Neural progenitor cell (in vitro differentiated cells): ENCODE results near the gene UGT1A3. TPM values are rescaled to one million over a fixed set of nuclear protein-coding genes. Genes with fewer than 3 reads are reported as not detected.
A peak's percentile ranks its signal among the peaks of the same experiment; 100 is the strongest.
"Not testable (repeated sequence)": the region's sequence is repeated elsewhere in the genome, so short reads cannot be mapped to it uniquely, and the experiment has no call there.

ENCODE experiments used
- DNase-seq: peaks from one replicate; pipeline ENCODE4 v3.0.0-alpha.2; 2016; ENCODE audit warnings: low spot score
- H2AFZ ChIP-seq: fragments of 200-600 bp; sonication (generic); replicated peaks from 2 replicates; pipeline ENCODE4 v1.6.1; 2016; ENCODE audit warnings: antibody characterized with exemption
- H3F3A ChIP-seq: fragments of 200-600 bp; sonication (generic); 2 replicates; pipeline ENCODE4 v1.6.1; 2016; ENCODE audit warnings: antibody characterized with exemption, low read depth
- H3K27ac ChIP-seq: fragments of 200-600 bp; sonication (generic); 2 replicates; pipeline ENCODE4 v1.5.1; 2016; ENCODE audit warnings: mild to moderate bottlenecking
- H3K27me3 ChIP-seq: fragments of 200-600 bp; sonication (generic); 2 replicates; pipeline ENCODE4 v1.6.1; 2016; ENCODE audit warnings: mild to moderate bottlenecking, moderate library complexity
- H3K36me3 ChIP-seq: fragments of 200-600 bp; sonication (generic); 2 replicates; pipeline ENCODE4 v1.5.1; 2016
- H3K4me1 ChIP-seq: fragments of 200-600 bp; sonication (generic); 2 replicates; pipeline ENCODE4 v1.6.1; 2016; ENCODE audit warnings: mixed run types
- H3K4me2 ChIP-seq: fragments of 200-600 bp; sonication (generic); 2 replicates; pipeline ENCODE4 v1.6.1; 2016
- H3K4me3 ChIP-seq: fragments of 200-600 bp; sonication (generic); 2 replicates; pipeline ENCODE4 v1.5.1; 2016
- H3K79me2 ChIP-seq: fragments of 200-600 bp; sonication (generic); 2 replicates; pipeline ENCODE4 v1.6.1; 2016; ENCODE audit warnings: low read depth
- H3K9ac ChIP-seq: fragments of 200-600 bp; sonication (generic); 2 replicates; pipeline ENCODE4 v1.6.1; 2016
- H3K9me3 ChIP-seq: fragments of 200-600 bp; sonication (generic); 2 replicates; pipeline ENCODE4 v1.5.1; 2016; ENCODE audit warnings: low read depth
- H4K20me1 ChIP-seq: fragments of 200-600 bp; sonication (generic); 2 replicates; pipeline ENCODE4 v1.6.1; 2016; ENCODE audit warnings: low read depth
- H3K27ac Mint-ChIP-seq: 3 replicates; pipeline ENCODE4 v1.8.0; 2021; ENCODE audit warnings: mixed read lengths
- H3K27me3 Mint-ChIP-seq: 2 replicates; pipeline ENCODE4 v1.8.0; 2022; ENCODE audit warnings: low read depth, mild to moderate bottlenecking, inconsistent platforms, moderate library complexity, mixed read lengths; ENCODE audit not compliant: insufficient read depth
- H3K36me3 Mint-ChIP-seq: 3 replicates; pipeline ENCODE4 v1.8.0; 2021; ENCODE audit warnings: mixed read lengths
- H3K4me1 Mint-ChIP-seq: 3 replicates; pipeline ENCODE4 v1.8.0; 2021; ENCODE audit warnings: mixed read lengths
- H3K4me3 Mint-ChIP-seq: 3 replicates; pipeline ENCODE4 v1.8.0; 2021; ENCODE audit warnings: mild to moderate bottlenecking, moderate library complexity, mixed read lengths
- H3K9me3 Mint-ChIP-seq: 3 replicates; pipeline ENCODE4 v1.8.0; 2020; ENCODE audit warnings: mixed read lengths
- CTCF ChIP-seq: fragments of 200-600 bp; sonication (generic); IDR thresholded peaks from 2 replicates; pipeline ENCODE4 v1.5.1; 2017; ENCODE audit warnings: antibody characterized with exemption, mild to moderate bottlenecking
- EZH2 ChIP-seq: fragments of 200-600 bp; sonication (generic); IDR thresholded peaks from 2 replicates; pipeline ENCODE4 v1.6.1; 2017; ENCODE audit warnings: antibody characterized with exemption, mild to moderate bottlenecking, moderate library complexity
- EZH2phosphoT487 ChIP-seq: fragments of 200-600 bp; sonication (generic); IDR thresholded peaks from 2 replicates; pipeline ENCODE4 v1.6.1; 2017; ENCODE audit warnings: antibody characterized with exemption
- total RNA-seq: library from RNA; depleted of rRNA; stranded (reverse); fragments of >200 nt; gene quantifications from 2 replicates; pipeline ENCODE4 v1.2.3, GENCODE V29; 2015; ENCODE audit warnings: low replicate concordance

UGT1A3 gene
- total RNA-seq, 1 donor from 2014 or later: not detected

- Histone ChIP-seq H3K36me3 (no peaks in the 10 kb centered on the region), H3K79me2 (no peaks in the 10 kb centered on the region), H3K4me1 (peaks cover 18% of the 10 kb centered on the region), H3F3A (peaks cover 15% of the 10 kb centered on the region), H3K27ac (no peak overlapping the region), H3K4me3 (no peak overlapping the region), H3K9me3 (no peaks in the 10 kb centered on the region), H3K27me3 (no peaks in the 10 kb centered on the region), H2AFZ (no peak overlapping the region), H3K4me2 (no peak overlapping the region), H3K9ac (no peak overlapping the region), H4K20me1 (no peaks in the 10 kb centered on the region)
- DNase-seq: no peak
- no peaks in the 10 kb centered on the region for H3K36me3 Mint-ChIP-seq
- TF ChIP-seq CTCF (no peak), EZH2 (no peak), EZH2phosphoT487 (no peak)
- H3K27me3 Mint-ChIP-seq: peaks cover 3% of the 10 kb centered on the region
- H3K4me1 Mint-ChIP-seq: peaks cover 17% of the 10 kb centered on the region
- peaks cover 6% of the 10 kb centered on the region for H3K9me3 Mint-ChIP-seq
- H3K27ac Mint-ChIP-seq: no peak overlapping the region
- no peak overlapping the region for H3K4me3 Mint-ChIP-seq
Observed at GRCh38 chr2:233698740-233699139, 30.1 kb upstream of the UGT1A3 start.

- Histone ChIP-seq H3K27me3 (no peaks in the 10 kb centered on the region), H3K79me2 (no peaks in the 10 kb centered on the region), H3K9me3 (no peaks in the 10 kb centered on the region), H3K27ac (no peak overlapping the region), H4K20me1 (no peaks in the 10 kb centered on the region), H3K36me3 (no peaks in the 10 kb centered on the region), H3K9ac (no peak overlapping the region), H3K4me3 (no peak overlapping the region), H2AFZ (no peak overlapping the region), H3K4me2 (peak overlapping the region; percentile 58), H3K4me1 (peaks cover 18% of the 10 kb centered on the region), H3F3A (peaks cover 15% of the 10 kb centered on the region)
- Mint-ChIP-seq H3K9me3 (peaks cover 8% of the 10 kb centered on the region), H3K4me1 (peaks cover 17% of the 10 kb centered on the region), H3K4me3 (no peak overlapping the region), H3K27me3 (peaks cover 3% of the 10 kb centered on the region), H3K36me3 (no peaks in the 10 kb centered on the region), H3K27ac (peak overlapping the region; percentile 24)
- no peak for DNase-seq
- TF ChIP-seq EZH2phosphoT487 (no peak), EZH2 (no peak), CTCF (no peak)
Observed at GRCh38 chr2:233699424-233700027, 29.3 kb upstream of the UGT1A3 start.

GRCh38 chr2:233700028-233700635, 28.7 kb upstream of the UGT1A3 start:
- no peak for TF ChIP-seq EZH2phosphoT487
- no peak for TF ChIP-seq EZH2
- TF ChIP-seq CTCF: no peak
- no peaks in the 10 kb centered on the region for H4K20me1 ChIP-seq
- Mint-ChIP-seq H3K27ac (peak overlapping the region; percentile 24), H3K36me3 (no peaks in the 10 kb centered on the region), H3K4me1 (peaks cover 17% of the 10 kb centered on the region), H3K4me3 (no peak overlapping the region), H3K9me3 (peaks cover 8% of the 10 kb centered on the region), H3K27me3 (peaks cover 3% of the 10 kb centered on the region)
- H3K27ac ChIP-seq: peak overlapping the region; percentile 45
- no peaks in the 10 kb centered on the region for H3K36me3 ChIP-seq
- no peak overlapping the region for H2AFZ ChIP-seq
- peaks cover 18% of the 10 kb centered on the region for H3K4me1 ChIP-seq
- no peaks in the 10 kb centered on the region for H3K79me2 ChIP-seq
- H3K27me3 ChIP-seq: no peaks in the 10 kb centered on the region
- no peak overlapping the region for H3K9ac ChIP-seq
- H3K4me3 ChIP-seq: no peak overlapping the region
- no peaks in the 10 kb centered on the region for H3K9me3 ChIP-seq
- peak; percentile 85 for DNase-seq
- H3K4me2 ChIP-seq: peak overlapping the region; percentile 58
- H3F3A ChIP-seq: peaks cover 15% of the 10 kb centered on the region

- not testable (repeated sequence) for DNase-seq, H3K79me2 ChIP-seq, H3K27me3 Mint-ChIP-seq, H3K9ac ChIP-seq, H4K20me1 ChIP-seq, H3K4me3 ChIP-seq, H3K27me3 ChIP-seq, H3K9me3 Mint-ChIP-seq, H3K4me3 Mint-ChIP-seq, H2AFZ ChIP-seq, H3K27ac Mint-ChIP-seq, H3K36me3 ChIP-seq, H3K27ac ChIP-seq, H3K36me3 Mint-ChIP-seq, H3K9me3 ChIP-seq, H3K4me2 ChIP-seq
- H3K4me1 ChIP-seq: peaks cover 18% of the 10 kb centered on the region
- peaks cover 15% of the 10 kb centered on the region for H3F3A ChIP-seq
- H3K4me1 Mint-ChIP-seq: peaks cover 17% of the 10 kb centered on the region
Observed at GRCh38 chr2:233700842-233701241, 28.0 kb upstream of the UGT1A3 start.
